H9 (cell line): ENCODE data around the gene SLC35A4. TPM values are rescaled to one million over a fixed set of nuclear protein-coding genes. Genes with fewer than 3 reads are reported as not detected.

Experiments
- DNase-seq: peaks from one replicate; pipeline ENCODE4 v3.0.0-alpha.2; 2017
- H2AFZ ChIP-seq: one replicate; pipeline ENCODE4 v1.6.1; 2013; ENCODE audit warnings: mild to moderate bottlenecking, low read length, control low read depth, moderate library complexity
- H2AK5ac ChIP-seq: 2 replicates; pipeline ENCODE4 v1.6.1; 2013; ENCODE audit warnings: low read length, control low read depth, mixed read lengths; ENCODE audit not compliant: insufficient read length
- H2BK120ac ChIP-seq: one replicate; pipeline ENCODE4 v1.6.1; 2013; ENCODE audit warnings: low read depth, mild to moderate bottlenecking, low read length, control low read depth, inconsistent platforms; ENCODE audit not compliant: poor library complexity, severe bottlenecking
- H2BK12ac ChIP-seq: 2 replicates; pipeline ENCODE4 v1.6.1; 2013; ENCODE audit warnings: low read length, control low read depth, mixed read lengths, low read depth; ENCODE audit not compliant: insufficient read length
- H2BK15ac ChIP-seq: 2 replicates; pipeline ENCODE4 v1.6.1; 2013; ENCODE audit warnings: low read depth, low read length, control low read depth
- H2BK20ac ChIP-seq: one replicate; pipeline ENCODE4 v1.6.1; 2013; ENCODE audit warnings: low read depth, mild to moderate bottlenecking, low read length, control low read depth, inconsistent platforms; ENCODE audit not compliant: poor library complexity, severe bottlenecking
- H2BK5ac ChIP-seq: 2 replicates; pipeline ENCODE4 v1.6.1; 2013; ENCODE audit warnings: low read length, control low read depth, mixed read lengths; ENCODE audit not compliant: insufficient read length
- H3K14ac ChIP-seq: 2 replicates; pipeline ENCODE4 v1.6.1; 2013; ENCODE audit warnings: low read length, control low read depth; ENCODE audit not compliant: insufficient read depth
- H3K18ac ChIP-seq: 2 replicates; pipeline ENCODE4 v1.6.1; 2013; ENCODE audit warnings: low read depth, mild to moderate bottlenecking, mixed read lengths, low read length, control low read depth; ENCODE audit not compliant: insufficient read length
- H3K23ac ChIP-seq: 2 replicates; pipeline ENCODE4 v1.6.1; 2013; ENCODE audit warnings: low read length, control low read depth, mixed read lengths, low read depth; ENCODE audit not compliant: insufficient read length
- H3K23me2 ChIP-seq: 2 replicates; pipeline ENCODE4 v1.6.1; 2013; ENCODE audit warnings: low read depth, mild to moderate bottlenecking, mixed read lengths, low read length, control low read depth; ENCODE audit not compliant: insufficient read length, poor library complexity, severe bottlenecking
- H3K27ac ChIP-seq: 2 replicates; pipeline ENCODE4 v1.5.1; 2013; ENCODE audit warnings: low read length, control low read depth, mixed read lengths, low read depth; ENCODE audit not compliant: insufficient read length
- H3K27me3 ChIP-seq: 2 replicates; pipeline ENCODE4 v1.6.1; 2013; ENCODE audit warnings: low read length, control low read depth, inconsistent platforms; ENCODE audit not compliant: insufficient read depth
- H3K4ac ChIP-seq: 2 replicates; pipeline ENCODE4 v1.6.1; 2013; ENCODE audit warnings: low read depth, mild to moderate bottlenecking, control low read depth, inconsistent platforms, low read length, moderate library complexity
- H3K4me1 ChIP-seq: 2 replicates; pipeline ENCODE4 v1.6.1; 2013; ENCODE audit warnings: low read length, control low read depth, inconsistent platforms; ENCODE audit not compliant: insufficient read depth
- H3K4me2 ChIP-seq: 2 replicates; pipeline ENCODE4 v1.6.1; 2013; ENCODE audit warnings: low read length, control low read depth, mixed read lengths; ENCODE audit not compliant: insufficient read length, insufficient read depth
- H3K56ac ChIP-seq: 2 replicates; pipeline ENCODE4 v1.6.1; 2013; ENCODE audit warnings: low read depth, mild to moderate bottlenecking, mixed read lengths, low read length, control low read depth; ENCODE audit not compliant: insufficient read length
- H3K79me1 ChIP-seq: 2 replicates; pipeline ENCODE4 v1.6.1; 2013; ENCODE audit warnings: low read depth, mild to moderate bottlenecking, moderate library complexity, low read length, control low read depth, inconsistent platforms; ENCODE audit not compliant: insufficient read depth, poor library complexity, severe bottlenecking
- H3K79me2 ChIP-seq: 2 replicates; pipeline ENCODE4 v1.6.1; 2013; ENCODE audit warnings: low read length, control low read depth, inconsistent platforms; ENCODE audit not compliant: insufficient read depth
- H3K9ac ChIP-seq: 2 replicates; pipeline ENCODE4 v1.6.1; 2013; ENCODE audit warnings: low read length, control low read depth, mixed read lengths; ENCODE audit not compliant: insufficient read length; ENCODE audit errors: extremely low read depth
- H3K9me3 ChIP-seq: one replicate; pipeline ENCODE4 v1.6.1; 2013; ENCODE audit warnings: low read depth, low read length, inconsistent platforms; ENCODE audit not compliant: control insufficient read depth
- H3T11ph ChIP-seq: one replicate; pipeline ENCODE4 v1.6.1; 2013; ENCODE audit warnings: mild to moderate bottlenecking, low read length, control low read depth, inconsistent platforms
- H4K20me1 ChIP-seq: one replicate; pipeline ENCODE4 v1.6.1; 2013; ENCODE audit not compliant: control insufficient read depth, insufficient read length, insufficient read depth
- H4K5ac ChIP-seq: 2 replicates; pipeline ENCODE4 v1.6.1; 2013; ENCODE audit warnings: low read depth, mild to moderate bottlenecking, mixed read lengths, low read length, control low read depth; ENCODE audit not compliant: insufficient read length
- H4K8ac ChIP-seq: replicated peaks from 2 replicates; pipeline ENCODE4 v1.6.1; 2013; ENCODE audit warnings: low read length, control low read depth, mixed read lengths, low read depth; ENCODE audit not compliant: insufficient read length
- H4K91ac ChIP-seq: 2 replicates; pipeline ENCODE4 v1.6.1; 2013; ENCODE audit warnings: low read depth, mild to moderate bottlenecking, moderate library complexity, mixed read lengths, low read length, control low read depth; ENCODE audit not compliant: insufficient read length
- H3K27ac Mint-ChIP-seq, 3 experiments: 2 replicates in 2 of 3; 3 replicates in 1 of 3; pipeline ENCODE4 v1.8.0; 2020 to 2021; ENCODE audit warnings: mixed read lengths in 3 of 3, mild to moderate bottlenecking in 1 of 3, moderate library complexity in 1 of 3
- H3K27me3 Mint-ChIP-seq: 2 replicates; pipeline ENCODE4 v1.8.0; 2021; ENCODE audit warnings: low read depth, mild to moderate bottlenecking, moderate library complexity, mixed read lengths
- H3K36me3 Mint-ChIP-seq, 3 experiments: 2 replicates in 2 of 3; 3 replicates in 1 of 3; pipeline ENCODE4 v1.8.0; 2020 to 2021; ENCODE audit warnings: low read depth in 3 of 3, mixed read lengths in 3 of 3; ENCODE audit not compliant: insufficient read depth in 1 of 3
- H3K4me1 Mint-ChIP-seq, 2 experiments: 2 replicates each; pipeline ENCODE4 v1.8.0; 2020; ENCODE audit warnings: mixed read lengths in 2 of 2
- H3K4me3 Mint-ChIP-seq, 2 experiments: 2 replicates in 1 of 2; 3 replicates in 1 of 2; pipeline ENCODE4 v1.8.0; 2020 to 2021; ENCODE audit warnings: mild to moderate bottlenecking in 2 of 2, mixed read lengths in 2 of 2, moderate library complexity in 1 of 2
- H3K9me3 Mint-ChIP-seq, 2 experiments: 2 replicates in 1 of 2; 3 replicates in 1 of 2; pipeline ENCODE4 v1.8.0; 2020; ENCODE audit warnings: mild to moderate bottlenecking in 2 of 2, mixed read lengths in 2 of 2, moderate library complexity in 1 of 2
- WGBS: extraction: QIAGEN DNeasy Blood & Tissue Kit; methylation state at CpG from one replicate; pipeline ENCODE4 v1.1.7; 2013; ENCODE audit warnings: missing lambda C conversion rate, low lambda C conversion rate, mixed read lengths; ENCODE audit not compliant: insufficient read length; ENCODE audit errors: extremely low coverage; 5-methylcytosine and 5-hydroxymethylcytosine counted together
- total RNA-seq: library from RNA; stranded (reverse); gene quantifications from 2 replicates; pipeline ENCODE4 v1.2.1, GENCODE V29; 2021
- TF ChIP-seq, protein P1 (sequence below): fragments of 200-600 bp; sonication (generic); conservative IDR thresholded peaks from 3 replicates; pipeline ENCODE4 v1.8.0; 2021; ENCODE audit warnings: antibody characterized with exemption, mild to moderate bottlenecking

The SLC35A4 gene
- total RNA-seq, 1 experiment from 2014 or later: 92.0 TPM

DNA sequence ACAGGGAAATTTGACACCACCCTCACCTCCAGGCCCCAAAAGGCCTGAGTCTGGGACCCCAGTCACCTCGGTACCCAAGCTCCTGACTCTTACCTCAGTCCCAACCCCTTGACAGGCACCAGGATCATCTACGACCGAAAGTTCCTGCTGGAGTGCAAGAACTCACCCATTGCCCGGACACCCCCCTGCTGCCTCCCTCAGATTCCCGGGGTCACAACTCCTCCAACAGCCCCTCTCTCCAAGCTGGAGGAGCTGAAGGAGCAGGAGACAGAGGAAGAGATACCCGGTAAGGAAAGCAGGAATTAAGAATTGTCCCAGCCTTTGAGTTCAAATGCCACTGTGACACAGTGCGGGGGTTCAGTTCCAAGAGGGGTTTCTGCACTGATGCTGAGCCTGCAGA, 15.8 kb upstream of the SLC35A4 start:
- no peak overlapping the region for H4K5ac ChIP-seq

More for the DNA sequence above, 15.8 kb upstream of the SLC35A4 start:
- Histone ChIP-seq H2AK5ac (no peak overlapping the region), H3K27me3 (no peaks in the 10 kb centered on the region), H3T11ph (no peak overlapping the region), H4K8ac (no peak overlapping the region), H3K4me1 (0 out of 2 replicates have a peak, but pooled peaks cover 7% of the 10 kb centered on the region), H2BK12ac (no peak overlapping the region), H3K23me2 (peaks cover 7% of the 10 kb centered on the region), H2AFZ (no peak overlapping the region), H3K9me3 (no peaks in the 10 kb centered on the region), H3K23ac (no peak overlapping the region), H2BK120ac (no peak overlapping the region), H3K14ac (no peak overlapping the region), H3K18ac (no peak overlapping the region), H3K27ac (no peak overlapping the region), H3K9ac (no peak overlapping the region), H3K4ac (no peak overlapping the region), H2BK5ac (no peak overlapping the region), H3K56ac (no peak overlapping the region), H2BK15ac (no peak overlapping the region), H4K91ac (no peak overlapping the region), H3K79me1 (no peaks in the 10 kb centered on the region), H2BK20ac (no peak overlapping the region), H4K20me1 (no peaks in the 10 kb centered on the region), H3K4me2 (no peak overlapping the region), H3K79me2 (no peaks in the 10 kb centered on the region)
- Mint-ChIP-seq H3K36me3 (peaks cover 18 to 67% (median 48%) of the 10 kb centered on the region in 3 experiments; a peak in 6 of 7 replicates), H3K9me3 (no peaks in the 10 kb centered on the region), H3K27me3 (no peaks in the 10 kb centered on the region), H3K4me1 (peaks cover 23 to 26% of the 10 kb centered on the region in 2 experiments), H3K4me3 (peak overlapping the region; percentile 73 to 79), H3K27ac (peak overlapping the region in 2 of 3 experiments; percentile 79 to 99; a peak in 4 of 7 replicates)
- no CpG with 5 or more reads among the region's 7 CpGs for WGBS
- DNase-seq: no peak
- TF ChIP-seq, protein P1, sequence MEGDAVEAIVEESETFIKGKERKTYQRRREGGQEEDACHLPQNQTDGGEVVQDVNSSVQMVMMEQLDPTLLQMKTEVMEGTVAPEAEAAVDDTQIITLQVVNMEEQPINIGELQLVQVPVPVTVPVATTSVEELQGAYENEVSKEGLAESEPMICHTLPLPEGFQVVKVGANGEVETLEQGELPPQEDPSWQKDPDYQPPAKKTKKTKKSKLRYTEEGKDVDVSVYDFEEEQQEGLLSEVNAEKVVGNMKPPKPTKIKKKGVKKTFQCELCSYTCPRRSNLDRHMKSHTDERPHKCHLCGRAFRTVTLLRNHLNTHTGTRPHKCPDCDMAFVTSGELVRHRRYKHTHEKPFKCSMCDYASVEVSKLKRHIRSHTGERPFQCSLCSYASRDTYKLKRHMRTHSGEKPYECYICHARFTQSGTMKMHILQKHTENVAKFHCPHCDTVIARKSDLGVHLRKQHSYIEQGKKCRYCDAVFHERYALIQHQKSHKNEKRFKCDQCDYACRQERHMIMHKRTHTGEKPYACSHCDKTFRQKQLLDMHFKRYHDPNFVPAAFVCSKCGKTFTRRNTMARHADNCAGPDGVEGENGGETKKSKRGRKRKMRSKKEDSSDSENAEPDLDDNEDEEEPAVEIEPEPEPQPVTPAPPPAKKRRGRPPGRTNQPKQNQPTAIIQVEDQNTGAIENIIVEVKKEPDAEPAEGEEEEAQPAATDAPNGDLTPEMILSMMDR: no peak
